ENCODE data around the gene TMED8. TPM values are rescaled to one million over a fixed set of nuclear protein-coding genes. Genes with fewer than 3 reads are reported as not detected.
A peak's percentile ranks its signal among the peaks of the same experiment; 100 is the strongest.

Gene TMED8
- total RNA-seq, 6 experiments from 2014 or later: 5.7 to 7.0 (median 6.6) TPM

DNA sequence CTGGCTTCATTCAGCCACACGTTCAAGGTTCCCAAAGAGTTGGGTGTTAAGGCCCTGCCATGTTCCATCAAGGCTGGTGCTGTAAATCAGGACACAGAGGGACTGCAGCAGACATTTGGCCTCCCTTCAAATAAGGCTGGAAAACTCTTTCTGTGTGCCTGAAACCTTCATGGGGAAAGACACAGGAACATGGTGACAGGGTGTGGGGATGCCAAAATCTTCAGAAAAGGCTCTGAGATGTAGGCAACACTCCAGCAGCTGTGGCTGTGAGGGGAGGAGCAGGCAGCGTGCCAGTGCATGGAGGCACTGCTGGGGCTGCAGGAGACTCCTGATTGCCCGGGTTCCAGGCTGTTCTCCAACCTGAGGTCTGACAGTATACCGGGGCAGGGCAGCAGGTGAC lies 71.2 kb downstream of the TMED8 start:
- H3K36me3 Mint-ChIP-seq (ENCODE audit: low read depth): no peaks in the 10 kb centered on the region
- H3K4me3 Mint-ChIP-seq: no peak overlapping the region
- TF ChIP-seq, protein P1, sequence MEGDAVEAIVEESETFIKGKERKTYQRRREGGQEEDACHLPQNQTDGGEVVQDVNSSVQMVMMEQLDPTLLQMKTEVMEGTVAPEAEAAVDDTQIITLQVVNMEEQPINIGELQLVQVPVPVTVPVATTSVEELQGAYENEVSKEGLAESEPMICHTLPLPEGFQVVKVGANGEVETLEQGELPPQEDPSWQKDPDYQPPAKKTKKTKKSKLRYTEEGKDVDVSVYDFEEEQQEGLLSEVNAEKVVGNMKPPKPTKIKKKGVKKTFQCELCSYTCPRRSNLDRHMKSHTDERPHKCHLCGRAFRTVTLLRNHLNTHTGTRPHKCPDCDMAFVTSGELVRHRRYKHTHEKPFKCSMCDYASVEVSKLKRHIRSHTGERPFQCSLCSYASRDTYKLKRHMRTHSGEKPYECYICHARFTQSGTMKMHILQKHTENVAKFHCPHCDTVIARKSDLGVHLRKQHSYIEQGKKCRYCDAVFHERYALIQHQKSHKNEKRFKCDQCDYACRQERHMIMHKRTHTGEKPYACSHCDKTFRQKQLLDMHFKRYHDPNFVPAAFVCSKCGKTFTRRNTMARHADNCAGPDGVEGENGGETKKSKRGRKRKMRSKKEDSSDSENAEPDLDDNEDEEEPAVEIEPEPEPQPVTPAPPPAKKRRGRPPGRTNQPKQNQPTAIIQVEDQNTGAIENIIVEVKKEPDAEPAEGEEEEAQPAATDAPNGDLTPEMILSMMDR (IDR thresholded peaks at IDR 0.05): no peak
- no peak overlapping the region; the same call in 1 of the 2 replicates for H3K27ac Mint-ChIP-seq
- no peaks in the 10 kb centered on the region for H3K9me3 Mint-ChIP-seq
- H3K4me1 Mint-ChIP-seq (ENCODE audit: low read depth): peaks cover 48% of the 10 kb centered on the region
- H3K27me3 Mint-ChIP-seq (ENCODE audit: insufficient read depth): peaks cover 2% of the 10 kb centered on the region
- DNase-seq: no peak

DNA sequence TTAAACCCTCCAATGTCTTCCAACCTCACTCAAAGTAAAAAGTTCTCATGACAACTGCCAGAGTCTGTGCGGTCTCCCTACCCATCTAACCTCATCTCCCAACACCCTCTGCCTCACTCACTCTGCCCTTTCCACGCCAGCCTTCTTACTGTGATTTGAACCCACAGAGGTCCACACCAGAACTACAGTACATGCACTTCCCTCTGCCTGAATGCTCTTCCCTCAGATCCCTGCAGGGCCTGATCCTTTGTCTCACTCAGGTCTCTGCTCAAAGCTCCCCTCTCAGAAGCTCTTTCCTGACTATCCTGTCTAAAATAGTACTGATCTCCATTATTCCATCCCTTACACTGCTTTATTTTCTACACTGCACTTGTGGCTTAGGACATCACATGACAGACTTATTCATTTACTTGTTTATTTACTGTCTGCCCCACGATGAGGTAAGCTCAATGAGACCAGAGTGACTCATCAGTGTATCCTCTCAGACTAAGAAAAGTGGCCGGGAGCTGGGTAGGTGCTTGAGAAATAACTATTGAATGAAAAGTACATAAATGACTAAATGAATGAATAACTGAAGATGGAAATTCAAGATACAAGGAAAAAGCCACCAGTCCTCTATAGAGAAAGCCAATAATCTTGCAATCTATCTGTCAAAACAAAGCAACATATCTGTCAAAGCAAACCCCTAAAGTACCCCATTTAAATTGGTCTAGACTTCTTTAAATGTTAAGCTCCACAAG lies 73.3 kb downstream of the TMED8 start:
- Mint-ChIP-seq H3K27me3 (ENCODE audit: insufficient read depth) (peaks cover 2% of the 10 kb centered on the region; the same call in 1 of the 2 replicates), H3K36me3 (ENCODE audit: low read depth) (peaks cover 3% of the 10 kb centered on the region), H3K4me1 (ENCODE audit: low read depth) (peaks cover 48% of the 10 kb centered on the region), H3K27ac (peak overlapping the region; percentile 75), H3K9me3 (no peaks in the 10 kb centered on the region), H3K4me3 (peak overlapping the region; percentile 60)
- TF ChIP-seq, protein P1 (IDR thresholded peaks at IDR 0.05): peak; percentile 19
- DNase-seq: peak; percentile 96

DNA sequence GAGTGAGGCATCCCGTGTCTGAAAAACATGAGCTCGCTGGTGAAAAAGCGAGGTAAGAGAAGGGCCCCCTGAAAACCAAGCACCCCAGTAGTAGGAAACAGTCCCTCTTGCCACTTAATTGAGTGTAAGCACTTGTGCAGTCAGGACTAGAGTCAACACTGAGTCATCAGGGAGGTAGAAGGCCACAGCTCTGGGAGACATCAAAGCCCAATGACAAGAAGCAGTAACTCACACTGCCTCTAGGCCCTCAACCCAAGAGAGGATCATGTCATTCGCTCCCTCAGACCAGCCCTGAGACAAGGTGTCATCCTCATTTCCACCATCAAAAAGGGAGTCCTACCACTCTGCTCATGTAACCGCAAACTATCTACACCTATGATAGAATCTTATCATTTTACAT lies 74.0 kb downstream of the TMED8 start:
- peaks cover 8% of the 10 kb centered on the region for H3K36me3 Mint-ChIP-seq (ENCODE audit: low read depth)
- H3K4me1 Mint-ChIP-seq (ENCODE audit: low read depth): peaks cover 48% of the 10 kb centered on the region
- peak overlapping the region; percentile 75 for H3K27ac Mint-ChIP-seq
- DNase-seq: peak; percentile 74
- peak overlapping the region; percentile 60; the same call in 1 of the 2 replicates for H3K4me3 Mint-ChIP-seq
- H3K27me3 Mint-ChIP-seq (ENCODE audit: insufficient read depth): peaks cover 2% of the 10 kb centered on the region; the same call in 1 of the 2 replicates
- H3K9me3 Mint-ChIP-seq: no peaks in the 10 kb centered on the region
- TF ChIP-seq, protein P1 (IDR thresholded peaks at IDR 0.05): peak; percentile 47

DNA sequence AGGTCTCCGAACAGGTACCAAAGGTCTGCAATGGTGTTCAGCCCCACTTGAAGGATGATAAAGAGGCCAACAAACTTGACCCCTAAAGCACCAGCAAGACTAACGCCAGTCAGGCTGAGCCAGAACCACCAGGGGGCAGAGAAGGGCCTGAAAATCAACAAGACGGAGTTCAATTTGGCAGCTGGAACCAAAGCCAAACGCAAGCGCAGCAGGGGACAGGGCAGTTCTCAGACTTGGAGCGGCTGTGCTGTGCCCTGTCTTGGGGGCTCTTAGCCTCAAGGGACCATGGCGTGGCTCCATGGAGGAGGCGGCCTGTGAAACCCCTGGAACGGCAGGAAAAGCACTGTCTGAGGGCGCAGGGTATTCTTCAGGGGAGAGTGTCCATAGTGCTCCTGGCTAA lies 75.8 kb downstream of the TMED8 start:
- no peak overlapping the region for H3K4me3 Mint-ChIP-seq
- H3K27me3 Mint-ChIP-seq (ENCODE audit: insufficient read depth): peaks cover 2% of the 10 kb centered on the region
- peaks cover 14% of the 10 kb centered on the region for H3K36me3 Mint-ChIP-seq (ENCODE audit: low read depth)
- TF ChIP-seq, protein P1 (IDR thresholded peaks at IDR 0.05): peak; percentile 89
- peak; percentile 68 for DNase-seq
- no peaks in the 10 kb centered on the region for H3K9me3 Mint-ChIP-seq
- H3K4me1 Mint-ChIP-seq (ENCODE audit: low read depth): peaks cover 32% of the 10 kb centered on the region
- no peak overlapping the region for H3K27ac Mint-ChIP-seq

DNA sequence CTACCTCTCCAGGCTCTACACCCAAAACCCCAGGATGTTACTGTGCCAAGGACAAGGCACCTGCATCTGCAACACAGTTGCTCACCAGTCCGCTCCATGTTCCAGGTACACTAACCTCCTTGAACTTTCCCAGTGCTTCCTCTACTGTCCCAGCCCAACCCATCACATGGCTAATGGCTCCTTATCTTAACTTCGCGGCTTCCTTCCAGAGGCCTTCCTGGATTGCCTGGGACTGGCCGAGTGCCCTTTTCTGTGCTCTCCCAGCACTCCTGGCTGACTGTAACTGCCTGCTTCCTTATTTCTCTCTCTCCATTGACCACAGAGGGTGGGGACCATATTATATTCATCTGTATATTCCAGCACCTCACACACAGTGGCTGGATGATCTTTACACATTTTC lies 77.1 kb downstream of the TMED8 start:
- H3K4me1 Mint-ChIP-seq (ENCODE audit: low read depth): peaks cover 25% of the 10 kb centered on the region
- no peaks in the 10 kb centered on the region; the same call in none of the 2 replicates for H3K27me3 Mint-ChIP-seq (ENCODE audit: insufficient read depth)
- DNase-seq: no peak
- no peaks in the 10 kb centered on the region for H3K9me3 Mint-ChIP-seq
- TF ChIP-seq, protein P1 (IDR thresholded peaks at IDR 0.05): no peak
- H3K4me3 Mint-ChIP-seq: no peak overlapping the region
- H3K36me3 Mint-ChIP-seq (ENCODE audit: low read depth): peaks cover 14% of the 10 kb centered on the region
- no peak overlapping the region for H3K27ac Mint-ChIP-seq

Data from HFFc6 (cell line).